HFFc6 (cell line): Measurements from ENCODE around the gene PDLIM3. TPM values are rescaled to one million over a fixed set of nuclear protein-coding genes. Genes with fewer than 3 reads are reported as not detected.
"Not testable (repeated sequence)": the region's sequence is repeated elsewhere in the genome, so short reads cannot be mapped to it uniquely, and the experiment has no call there.

Experiments used
- DNase-seq: peaks from one replicate; pipeline ENCODE4 v3.0.0-alpha.2; 2018
- H3K27ac Mint-ChIP-seq: 2 replicates; pipeline ENCODE4 v1.8.0; 2020; ENCODE audit warnings: mild to moderate bottlenecking, mixed read lengths
- H3K27me3 Mint-ChIP-seq: 2 replicates; pipeline ENCODE4 v1.8.0; 2021; ENCODE audit warnings: mild to moderate bottlenecking, moderate library complexity, mixed read lengths; ENCODE audit not compliant: insufficient read depth
- H3K36me3 Mint-ChIP-seq: 2 replicates; pipeline ENCODE4 v1.8.0; 2021; ENCODE audit warnings: low read depth, mixed read lengths
- H3K4me1 Mint-ChIP-seq: 2 replicates; pipeline ENCODE4 v1.8.0; 2020; ENCODE audit warnings: low read depth, mixed read lengths
- H3K4me3 Mint-ChIP-seq: 2 replicates; pipeline ENCODE4 v1.8.0; 2020; ENCODE audit warnings: mild to moderate bottlenecking, moderate library complexity, mixed read lengths
- H3K9me3 Mint-ChIP-seq: 2 replicates; pipeline ENCODE4 v1.8.0; 2020; ENCODE audit warnings: mild to moderate bottlenecking, mixed read lengths
- total RNA-seq, 6 experiments: library from RNA; stranded (reverse); fragmentation: NEBNext Ultra II Directional; extraction: Animal tissue kit (Norgen Biotek cat#: 25700); gene quantifications; 2 replicates in 1 of 6; 3 replicates in 5 of 6; pipeline ENCODE4 v1.2.3, GENCODE V29; 2021
- TF ChIP-seq, protein P1 (sequence below): fragments of 200-600 bp; sonication (generic); IDR thresholded peaks from 2 replicates; pipeline ENCODE4 v1.5.0; 2021; ENCODE audit warnings: antibody characterized with exemption, mild to moderate bottlenecking

The PDLIM3 gene
- total RNA-seq, 6 experiments from 2014 or later: not detected

DNA sequence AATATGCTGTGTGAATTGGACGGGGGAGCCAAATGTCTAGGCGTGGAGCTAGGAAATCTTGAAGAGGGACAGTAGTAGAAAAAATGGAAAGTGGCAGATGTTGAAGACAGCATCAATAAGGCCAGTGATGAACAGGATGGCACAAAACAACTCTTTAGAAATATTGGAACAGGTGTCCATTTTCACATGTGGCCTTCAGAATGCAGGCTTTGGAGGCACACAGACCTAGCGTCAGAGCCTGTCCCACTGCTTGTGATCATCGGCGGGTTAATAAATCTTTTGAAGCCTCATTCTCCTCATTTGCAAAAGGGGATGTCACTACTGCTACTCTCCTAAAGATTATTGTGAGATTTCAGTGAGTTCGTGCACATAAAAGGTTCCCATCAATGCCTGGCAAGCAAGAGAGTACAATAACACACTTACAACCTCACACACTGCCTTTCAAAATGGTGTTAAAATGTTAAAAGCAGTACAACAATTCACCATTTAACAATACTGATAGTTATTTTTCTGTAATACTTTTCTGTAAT is 2.4 kb downstream of the PDLIM3 start:
- no peaks in the 10 kb centered on the region for H3K9me3 Mint-ChIP-seq
- H3K4me3 Mint-ChIP-seq: no peak overlapping the region
- peaks cover 37% of the 10 kb centered on the region for H3K27me3 Mint-ChIP-seq
- no peak for DNase-seq
- TF ChIP-seq, protein P1, sequence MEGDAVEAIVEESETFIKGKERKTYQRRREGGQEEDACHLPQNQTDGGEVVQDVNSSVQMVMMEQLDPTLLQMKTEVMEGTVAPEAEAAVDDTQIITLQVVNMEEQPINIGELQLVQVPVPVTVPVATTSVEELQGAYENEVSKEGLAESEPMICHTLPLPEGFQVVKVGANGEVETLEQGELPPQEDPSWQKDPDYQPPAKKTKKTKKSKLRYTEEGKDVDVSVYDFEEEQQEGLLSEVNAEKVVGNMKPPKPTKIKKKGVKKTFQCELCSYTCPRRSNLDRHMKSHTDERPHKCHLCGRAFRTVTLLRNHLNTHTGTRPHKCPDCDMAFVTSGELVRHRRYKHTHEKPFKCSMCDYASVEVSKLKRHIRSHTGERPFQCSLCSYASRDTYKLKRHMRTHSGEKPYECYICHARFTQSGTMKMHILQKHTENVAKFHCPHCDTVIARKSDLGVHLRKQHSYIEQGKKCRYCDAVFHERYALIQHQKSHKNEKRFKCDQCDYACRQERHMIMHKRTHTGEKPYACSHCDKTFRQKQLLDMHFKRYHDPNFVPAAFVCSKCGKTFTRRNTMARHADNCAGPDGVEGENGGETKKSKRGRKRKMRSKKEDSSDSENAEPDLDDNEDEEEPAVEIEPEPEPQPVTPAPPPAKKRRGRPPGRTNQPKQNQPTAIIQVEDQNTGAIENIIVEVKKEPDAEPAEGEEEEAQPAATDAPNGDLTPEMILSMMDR: no peak
- H3K4me1 Mint-ChIP-seq: no peaks in the 10 kb centered on the region; the same call in 1 of the 2 replicates
- H3K27ac Mint-ChIP-seq: no peak overlapping the region
- H3K36me3 Mint-ChIP-seq: no peaks in the 10 kb centered on the region

DNA sequence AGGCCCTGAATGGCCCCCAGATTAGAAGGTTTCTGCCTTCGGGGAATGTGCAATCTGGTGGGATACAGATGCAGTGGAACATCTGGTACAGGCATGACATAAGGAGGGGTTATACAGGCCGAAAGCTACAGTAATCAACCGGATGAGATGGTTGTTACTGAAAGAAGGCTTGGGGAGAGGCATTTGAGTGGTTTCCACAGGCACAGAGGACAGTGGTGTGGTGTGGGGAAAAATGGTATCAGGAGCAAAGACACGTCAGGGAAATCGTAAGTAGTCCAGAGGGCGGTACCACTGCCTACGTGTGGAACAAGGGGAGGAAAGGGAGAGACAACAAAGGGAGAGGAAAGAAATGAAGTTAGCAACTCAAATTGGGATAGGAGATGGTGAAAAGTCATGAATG is 3.0 kb downstream of the PDLIM3 start:
- no peak for DNase-seq
- TF ChIP-seq, protein P1: no peak
- H3K36me3 Mint-ChIP-seq: no peaks in the 10 kb centered on the region
- H3K4me3 Mint-ChIP-seq: no peak overlapping the region
- peaks cover 37% of the 10 kb centered on the region for H3K27me3 Mint-ChIP-seq
- no peaks in the 10 kb centered on the region for H3K9me3 Mint-ChIP-seq
- H3K4me1 Mint-ChIP-seq: no peaks in the 10 kb centered on the region; the same call in 1 of the 2 replicates
- H3K27ac Mint-ChIP-seq: no peak overlapping the region

DNA sequence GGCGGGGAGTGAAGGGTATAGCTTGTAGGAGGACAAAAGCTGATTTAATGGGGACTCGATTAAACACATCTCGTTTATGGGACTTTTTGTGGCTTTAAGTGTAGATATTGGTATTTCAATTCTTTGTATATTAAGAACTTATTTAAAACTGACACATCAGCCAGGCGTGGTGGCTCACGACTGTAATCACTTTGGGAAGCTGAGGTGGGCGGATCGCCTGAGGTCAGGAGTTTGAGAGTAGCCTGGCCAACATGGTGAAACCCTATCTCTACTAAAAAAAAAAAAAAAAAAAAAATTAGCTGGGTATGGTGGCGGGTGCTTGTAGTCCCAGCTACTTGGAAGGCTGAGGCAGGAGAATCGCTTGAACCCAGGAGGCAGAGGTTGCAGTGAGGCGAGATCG is 3.7 kb downstream of the PDLIM3 start:
- not testable (repeated sequence) for H3K4me1 Mint-ChIP-seq, H3K9me3 Mint-ChIP-seq, DNase-seq, H3K4me3 Mint-ChIP-seq, H3K36me3 Mint-ChIP-seq, H3K27ac Mint-ChIP-seq
- H3K27me3 Mint-ChIP-seq: peaks cover 35% of the 10 kb centered on the region

DNA sequence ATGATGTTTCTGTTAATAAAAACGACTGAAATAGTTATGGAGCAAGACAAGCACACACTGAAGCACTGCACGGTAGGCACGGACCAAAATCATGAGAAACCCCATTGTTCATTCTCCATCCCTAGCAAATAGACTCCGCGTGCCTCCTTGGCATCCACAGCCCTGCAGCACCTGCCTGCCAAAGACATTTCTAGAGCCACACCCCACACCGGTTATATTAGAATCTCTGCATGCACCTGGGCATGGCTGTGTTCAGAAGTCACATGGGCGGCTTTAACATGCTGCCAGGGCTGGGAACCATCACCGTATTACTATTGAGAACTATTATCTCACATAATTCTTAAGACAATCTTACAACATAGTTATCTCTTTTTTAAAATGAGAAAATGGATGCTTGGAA is 5.9 kb downstream of the PDLIM3 start:
- Mint-ChIP-seq H3K36me3 (no peaks in the 10 kb centered on the region), H3K4me3 (no peak overlapping the region), H3K9me3 (peaks cover 11% of the 10 kb centered on the region; the same call in 1 of the 2 replicates), H3K27ac (no peak overlapping the region), H3K27me3 (peaks cover 23% of the 10 kb centered on the region), H3K4me1 (no peaks in the 10 kb centered on the region)
- TF ChIP-seq, protein P1: no peak
- no peak for DNase-seq

DNA sequence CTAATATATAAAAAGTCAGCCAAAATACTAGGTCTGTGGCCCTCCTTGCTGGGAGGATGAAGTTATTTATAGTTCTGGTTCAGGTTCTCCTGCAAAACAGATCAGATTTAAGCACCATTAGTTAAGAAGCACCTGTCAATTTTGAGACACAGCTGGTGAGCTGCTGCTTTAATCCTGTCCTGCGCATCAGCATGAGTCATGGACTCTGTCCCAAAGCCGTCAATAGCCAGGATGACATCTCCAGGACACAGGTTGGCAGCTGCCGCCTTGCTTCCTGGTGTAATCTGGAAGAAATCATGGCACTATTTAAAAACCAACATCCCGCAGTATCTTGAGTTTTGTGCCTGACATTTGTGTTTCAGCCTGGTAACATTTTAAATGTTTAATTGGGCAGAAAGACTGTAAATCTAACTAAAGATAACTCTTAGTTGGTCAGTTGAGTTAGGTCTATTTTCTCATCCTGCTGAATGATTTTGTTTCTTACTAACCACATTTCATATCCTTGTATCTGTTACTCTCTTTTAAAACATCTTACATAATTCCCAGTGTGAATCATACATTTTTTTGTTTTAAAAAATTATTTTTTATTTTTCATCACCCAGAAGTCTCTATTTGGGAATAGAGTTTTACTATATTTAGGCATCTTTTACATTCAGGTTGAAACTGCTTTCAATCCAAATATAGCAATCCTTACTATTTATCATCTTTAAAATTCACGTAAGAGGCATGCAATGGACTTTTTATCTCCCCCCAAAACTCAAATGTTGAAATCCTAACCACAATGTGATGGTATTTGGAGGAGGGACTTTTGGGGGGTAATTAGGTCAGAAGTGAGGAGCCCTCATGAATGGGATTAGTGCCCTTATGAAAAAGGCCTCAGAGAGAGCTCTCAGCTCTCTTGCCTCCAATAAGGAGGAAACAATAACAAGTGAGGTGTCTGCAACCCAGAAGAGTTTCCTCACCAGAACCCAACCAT is 10.1 kb downstream of the PDLIM3 start:
- Mint-ChIP-seq H3K9me3 (peaks cover 11% of the 10 kb centered on the region; the same call in 1 of the 2 replicates), H3K36me3 (no peaks in the 10 kb centered on the region), H3K27me3 (peaks cover 11% of the 10 kb centered on the region), H3K27ac (no peak overlapping the region), H3K4me3 (no peak overlapping the region), H3K4me1 (no peaks in the 10 kb centered on the region)
- TF ChIP-seq, protein P1: no peak
- DNase-seq: no peak

DNA sequence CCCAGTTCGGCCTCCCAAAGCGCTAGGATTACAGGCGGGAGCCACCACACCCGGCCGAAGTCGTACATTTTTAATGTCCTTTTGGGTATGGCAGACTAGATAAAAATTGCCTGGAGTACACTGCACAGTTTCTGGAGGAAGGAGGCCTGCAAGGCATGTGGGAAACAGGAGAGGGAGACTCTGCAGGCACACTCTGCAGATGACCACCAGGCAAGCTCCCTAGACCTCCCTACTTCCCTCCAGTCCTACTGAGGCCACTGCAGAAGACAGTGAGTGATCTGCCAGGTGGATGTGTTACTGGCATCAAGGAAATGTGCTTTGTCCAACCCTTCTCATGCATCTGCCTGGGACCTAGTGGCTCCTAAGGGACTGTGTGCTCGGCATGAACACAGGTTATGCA is 11.4 kb downstream of the PDLIM3 start:
- Mint-ChIP-seq H3K4me1 (no peaks in the 10 kb centered on the region), H3K9me3 (peaks cover 11% of the 10 kb centered on the region; the same call in 1 of the 2 replicates), H3K27me3 (peaks cover 9% of the 10 kb centered on the region; the same call in 1 of the 2 replicates), H3K4me3 (no peak overlapping the region), H3K27ac (no peak overlapping the region), H3K36me3 (no peaks in the 10 kb centered on the region)
- TF ChIP-seq, protein P1: no peak
- DNase-seq: no peak
